Fibroblast of mammary gland (primary cell): ENCODE results near the gene RAD1.
"Not testable (repeated sequence)": the region's sequence is repeated elsewhere in the genome, so short reads cannot be mapped to it uniquely, and the experiment has no call there.

Experiments
- DNase-seq: peaks from one replicate; pipeline ENCODE4 v3.0.0-alpha.2; 2010; ENCODE audit warnings: low read depth
- H3K4me3 ChIP-seq: 2 replicates; pipeline ENCODE4 v1.5.1; 2011; ENCODE audit warnings: low read depth, mild to moderate bottlenecking, low read length, moderate library complexity; ENCODE audit not compliant: control insufficient read depth
- CTCF ChIP-seq: conservative IDR thresholded peaks from 2 replicates; pipeline ENCODE4 v1.5.1; 2011; ENCODE audit warnings: low read depth, low read length, inconsistent platforms; ENCODE audit not compliant: control insufficient read depth, insufficient read depth

Gene RAD1

GRCh38 chr5:34927785-34928184 is 12.5 kb upstream of the RAD1 start:
- H3K4me3 ChIP-seq: no peak overlapping the region
- no peak for DNase-seq
- TF ChIP-seq CTCF: no peak

- no peak overlapping the region for H3K4me3 ChIP-seq
- TF ChIP-seq CTCF: no peak
- DNase-seq: no peak
Observed at GRCh38 chr5:34926318-34926888, 11.1 kb upstream of the RAD1 start.

GRCh38 chr5:34924462-34924765 is 9.1 kb upstream of the RAD1 start:
- no peak for TF ChIP-seq CTCF
- H3K4me3 ChIP-seq: no peak overlapping the region

GRCh38 chr5:34923694-34924461 is 8.6 kb upstream of the RAD1 start:
- DNase-seq: peak; percentile 91
- TF ChIP-seq CTCF: no peak
- no peak overlapping the region for H3K4me3 ChIP-seq

More at GRCh38 chr5:34924462-34924765, 9.1 kb upstream of the RAD1 start:
- no peak for DNase-seq

GRCh38 chr5:34923256-34923655 is 8.0 kb upstream of the RAD1 start:
- not testable (repeated sequence) for DNase-seq, H3K4me3 ChIP-seq

GRCh38 chr5:34919077-34919476 is 3.8 kb upstream of the RAD1 start:
- peak; percentile 27 for TF ChIP-seq CTCF
- DNase-seq: no peak
- no peak overlapping the region for H3K4me3 ChIP-seq

- H3K4me3 ChIP-seq: no peak overlapping the region
- no peak for DNase-seq
Observed at GRCh38 chr5:34918025-34918424, 2.7 kb upstream of the RAD1 start.

More at GRCh38 chr5:34918025-34918424, 2.7 kb upstream of the RAD1 start:
- TF ChIP-seq CTCF: no peak
